NOMO-1 treated with DMSO at 0.1 percent for 48 hours (cell line): ENCODE data around the gene GABRA4.

Source experiments
- DNase-seq: peaks from one replicate; lab custom pipeline; 2025; ENCODE audit not compliant: unreplicated experiment; lab: John Stamatoyannopoulos, UW

GABRA4 gene

GRCh38 chr4:46931981-46932380 lies 61.4 kb downstream of the GABRA4 start:
- DNase-seq, result peak; percentile 51

DNA sequence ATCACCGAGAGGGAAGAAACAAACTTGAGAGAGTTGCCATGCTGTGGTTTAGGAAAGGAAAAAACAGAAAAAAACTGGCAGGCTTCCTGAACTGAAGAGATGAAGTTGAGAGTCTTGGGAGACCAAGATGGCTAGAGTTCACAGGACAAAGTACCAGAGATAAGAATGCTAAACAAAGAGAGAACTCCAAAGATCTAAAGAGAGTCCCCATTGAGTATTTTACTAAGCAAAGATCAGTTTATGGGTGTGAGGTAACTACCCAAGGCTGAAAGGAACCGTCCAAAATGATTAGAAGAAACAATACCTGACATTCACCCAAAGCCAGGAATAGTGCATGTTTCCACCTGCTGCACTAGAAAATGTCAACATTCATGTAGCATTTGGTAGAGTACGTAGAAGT lies 62.5 kb downstream of the GABRA4 start:
- no peak for DNase-seq

DNA sequence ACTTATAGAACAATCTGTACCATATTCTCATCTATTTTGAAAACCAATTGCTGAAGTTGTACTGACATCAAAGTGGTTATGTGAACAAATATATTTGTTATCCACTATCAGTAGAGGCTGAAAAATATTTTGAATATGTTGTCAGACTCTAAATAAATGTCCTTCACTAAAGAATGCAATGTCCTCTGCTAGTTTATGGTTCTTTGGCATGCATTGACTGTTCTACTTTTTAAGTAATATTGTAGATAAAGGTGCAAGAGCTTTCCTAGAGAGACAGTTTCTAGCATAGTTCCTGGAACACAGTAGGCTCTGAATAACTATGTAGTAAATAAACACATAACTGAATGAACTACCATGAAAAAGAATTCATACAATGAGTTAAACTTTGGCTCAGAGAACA lies 66.2 kb downstream of the GABRA4 start:
- DNase-seq, result no peak

DNA sequence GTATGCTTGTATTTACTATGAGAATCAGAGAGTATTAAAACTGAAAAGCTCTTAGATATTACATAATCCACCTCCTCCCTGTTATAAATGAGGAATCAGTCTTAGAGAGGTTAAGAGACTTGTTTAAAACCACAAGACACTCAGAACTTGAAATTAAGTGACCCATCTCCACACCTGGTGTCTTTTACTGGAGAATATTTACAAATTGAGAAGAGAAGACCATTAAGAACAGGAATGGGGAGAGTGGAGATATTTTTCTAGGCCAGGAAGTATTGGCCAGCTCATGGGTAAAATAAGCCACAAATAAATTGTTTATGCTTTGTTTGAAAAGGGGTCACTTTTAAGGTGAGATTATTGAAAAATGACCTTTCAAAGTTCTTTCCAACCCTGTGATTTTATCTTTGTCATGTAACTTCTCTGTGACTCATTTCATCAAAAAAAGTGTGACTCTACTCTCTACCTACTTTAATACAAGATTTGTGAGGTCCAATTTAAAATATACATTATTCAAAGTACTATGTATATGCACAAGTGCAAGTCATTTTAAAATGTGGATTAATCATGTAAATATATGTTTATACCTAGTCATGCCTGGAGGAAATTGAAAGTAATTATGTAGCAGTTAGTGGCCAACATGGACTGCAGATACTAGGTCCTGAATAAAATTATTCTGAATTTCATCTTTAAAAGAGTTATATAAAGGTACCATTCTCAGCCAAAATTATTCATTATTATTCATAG lies 68.4 kb downstream of the GABRA4 start:
- DNase-seq, result no peak

DNA sequence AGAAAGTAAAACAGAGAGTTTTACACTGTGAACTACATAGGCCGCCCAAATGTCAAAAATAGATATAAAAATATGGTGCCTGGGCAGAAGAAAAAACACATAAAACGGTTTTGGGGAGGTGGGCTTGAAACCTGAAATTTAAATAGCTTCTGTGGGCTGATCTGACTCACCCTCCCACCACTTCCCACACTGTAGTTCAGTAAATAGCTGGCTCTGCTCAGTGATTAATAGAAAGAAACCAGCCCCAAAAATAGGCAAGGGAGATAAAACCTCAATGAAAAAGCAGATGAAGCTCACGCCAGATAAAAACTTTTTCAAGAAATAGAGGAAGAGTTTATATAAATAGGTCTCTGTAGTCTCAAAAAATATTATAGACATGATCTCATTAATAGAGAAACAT lies 71.2 kb downstream of the GABRA4 start:
- no peak for DNase-seq

GRCh38 chr4:46909078-46909477 lies 84.3 kb downstream of the GABRA4 start, which contains the start of gene COX7B2:
Gene COX7B2, minus strand, starts transcription at chr4:46909245. Its CDS starts 174,053 bp downstream, at chr4:46735192.
- no peak for DNase-seq

DNA sequence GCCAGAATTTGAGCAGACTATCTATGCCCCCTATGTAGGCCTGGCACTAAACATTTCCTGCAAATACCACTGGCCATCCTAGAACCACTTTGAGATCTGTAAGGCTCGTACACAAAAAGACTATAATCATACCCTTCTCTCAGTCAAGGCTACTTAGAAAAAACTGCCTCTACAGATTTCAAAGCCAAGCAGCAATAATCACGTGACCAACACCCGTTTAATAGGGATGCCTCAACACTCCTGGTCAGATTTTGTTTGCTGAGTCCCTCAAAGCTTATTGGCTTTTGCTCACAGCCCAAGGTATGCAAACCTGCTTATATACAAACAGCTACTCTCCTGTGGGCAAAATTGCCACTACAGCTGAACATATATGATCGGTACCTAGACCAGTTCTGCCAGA lies 85.2 kb downstream of the GABRA4 start:
- DNase-seq, result no peak

- no peak for DNase-seq
Measured at GRCh38 chr4:46900082-46900481, 93.3 kb downstream of the GABRA4 start.

DNA sequence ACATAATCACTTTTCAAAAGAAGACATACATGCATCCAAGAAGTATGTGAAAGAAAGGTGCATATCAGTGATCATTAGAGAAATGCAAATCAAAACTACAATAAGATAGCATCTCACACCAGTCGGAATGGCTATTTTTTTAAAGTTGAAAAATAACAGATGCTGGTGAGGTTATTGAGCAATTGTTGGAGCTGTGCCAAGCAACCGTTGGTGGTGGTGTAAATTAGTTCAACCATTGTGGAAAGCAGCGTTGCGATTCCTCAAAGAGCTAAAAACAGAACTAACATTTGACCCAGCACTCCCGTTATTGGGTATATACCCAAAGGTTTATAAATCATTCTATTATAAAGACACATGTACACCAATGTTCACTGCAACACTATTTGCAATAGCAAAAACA lies 98.6 kb downstream of the GABRA4 start:
- peak; percentile 33 for DNase-seq

GRCh38 chr4:46890056-46890455 lies 103.3 kb downstream of the GABRA4 start:
- no peak for DNase-seq

GRCh38 chr4:46889410-46889809 lies 104.0 kb downstream of the GABRA4 start:
- DNase-seq, result no peak

- DNase-seq, result no peak
Measured at GRCh38 chr4:46886711-46887110, 106.7 kb downstream of the GABRA4 start.

- DNase-seq, result no peak
Measured at GRCh38 chr4:46878641-46879040, 114.7 kb downstream of the GABRA4 start.

GRCh38 chr4:46874811-46875210 lies 118.6 kb downstream of the GABRA4 start:
- DNase-seq, result no peak

GRCh38 chr4:46870411-46870810 lies 123.0 kb downstream of the GABRA4 start:
- no peak for DNase-seq
